H1 (cell line): ENCODE results near the gene CAP2. TPM values are rescaled to one million over a fixed set of nuclear protein-coding genes. Genes with fewer than 3 reads are reported as not detected.
"Not testable (repeated sequence)": the region's sequence is repeated elsewhere in the genome, so short reads cannot be mapped to it uniquely, and the experiment has no call there.

Source experiments
- CTCF ChIA-PET: fragments of 300-600 bp; sonication (Branson Sonifier 250); formaldehyde crosslinking; loops from one replicate; lab custom pipeline; 2021; ENCODE audit not compliant: partially characterized antibody; lab: Charles Lee
- POLR2A ChIA-PET: fragments of 300-600 bp; sonication (Branson Sonifier 250); formaldehyde crosslinking; loops from one replicate; lab custom pipeline; 2021; ENCODE audit warnings: inconsistent platforms; ENCODE audit not compliant: partially characterized antibody; lab: Charles Lee
- DNase-seq, 2 experiments: peaks; one replicate each; pipeline versions ENCODE4 v3.0.0 to v3.0.0-alpha.2; 2010 to 2022; ENCODE audit warnings: low spot score in 2 of 2, low read depth in 1 of 2, mixed read lengths in 1 of 2
- FAIRE-seq: peaks from 2 replicates; lab custom pipeline; 2011; peaks lifted over from hg19 to GRCh38; lab: Jason Lieb, UNC
- H2AFZ ChIP-seq: 2 replicates; pipeline ENCODE4 v1.8.1; 2012; ENCODE audit warnings: low read length, inconsistent platforms
- H2AK5ac ChIP-seq: 2 replicates; pipeline ENCODE4 v1.6.1; 2013; ENCODE audit warnings: low read depth, low read length
- H2BK120ac ChIP-seq: replicated peaks from 2 replicates; pipeline ENCODE3; 2013; ENCODE audit warnings: low read depth, low read length, inconsistent platforms
- H2BK12ac ChIP-seq: 2 replicates; pipeline ENCODE4 v1.6.1; 2013; ENCODE audit warnings: low read depth, low read length
- H2BK15ac ChIP-seq: 2 replicates; pipeline ENCODE4 v1.6.1; 2013; ENCODE audit warnings: low read length
- H2BK20ac ChIP-seq: 2 replicates; pipeline ENCODE4 v1.6.1; 2013; ENCODE audit warnings: low read length
- H2BK5ac ChIP-seq: 2 replicates; pipeline ENCODE4 v1.6.1; 2013; ENCODE audit warnings: low read depth, low read length
- H3K14ac ChIP-seq: 2 replicates; pipeline ENCODE4 v1.6.1; 2013; ENCODE audit warnings: inconsistent platforms; ENCODE audit not compliant: insufficient read length
- H3K18ac ChIP-seq: 2 replicates; pipeline ENCODE4 v1.6.1; 2013; ENCODE audit warnings: low read length; ENCODE audit errors: extremely low read depth
- H3K23ac ChIP-seq: 2 replicates; pipeline ENCODE4 v1.6.1; 2013; ENCODE audit warnings: inconsistent platforms; ENCODE audit not compliant: insufficient read length
- H3K23me2 ChIP-seq: 2 replicates; pipeline ENCODE4 v1.6.1; 2013; ENCODE audit warnings: low read depth, low read length
- H3K27ac ChIP-seq: 2 replicates; pipeline ENCODE4 v1.6.1; 2011; ENCODE audit warnings: low read depth, low read length, inconsistent platforms
- H3K27me3 ChIP-seq, 4 experiments: replicated peaks in 1 of 4; 1 replicate in 1 of 4; 2 replicates in 3 of 4; pipeline versions ENCODE4 v1.6.1 to v1.8.1; 2011 to 2013; ENCODE audit warnings: low read length in 3 of 4, mild to moderate bottlenecking in 3 of 4, inconsistent platforms in 2 of 4, mixed read lengths in 2 of 4, moderate library complexity in 1 of 4; ENCODE audit not compliant: control insufficient read depth in 3 of 4, insufficient read depth in 3 of 4; ENCODE audit errors: extremely low read depth in 1 of 4
- H3K36me3 ChIP-seq, 4 experiments: 2 replicates each; pipeline versions ENCODE4 v1.6.1 to v1.8.1; 2011 to 2013; ENCODE audit warnings: mild to moderate bottlenecking in 4 of 4, low read length in 3 of 4, moderate library complexity in 2 of 4, control low read depth in 1 of 4, inconsistent platforms in 1 of 4; ENCODE audit not compliant: insufficient read depth in 4 of 4, control insufficient read depth in 2 of 4
- H3K4ac ChIP-seq: replicated peaks from 2 replicates; pipeline ENCODE3; 2013; ENCODE audit warnings: low read length, low read depth, mixed read lengths, inconsistent platforms; ENCODE audit not compliant: insufficient read length
- H3K4me1 ChIP-seq, 4 experiments: replicated peaks in 1 of 4; 1 replicate in 1 of 4; 2 replicates in 3 of 4; pipeline versions ENCODE4 v1.6.1 to v1.8.1; 2011 to 2013; ENCODE audit warnings: low read length in 3 of 4, inconsistent platforms in 2 of 4, mixed read lengths in 1 of 4; ENCODE audit not compliant: insufficient read depth in 4 of 4, control insufficient read depth in 3 of 4
- H3K4me2 ChIP-seq, 2 experiments: 2 replicates each; pipeline versions ENCODE4 v1.6.1 to v1.8.1; 2011 to 2013; ENCODE audit warnings: low read depth in 2 of 2, low read length in 2 of 2, control low read depth in 1 of 2, inconsistent platforms in 1 of 2, mild to moderate bottlenecking in 1 of 2; ENCODE audit not compliant: insufficient read depth in 1 of 2
- H3K4me3 ChIP-seq, 4 experiments: fragments of 200-600, 300-600 bp in 1 of 4; sonication (generic), shearing (Covaris generic), sonication (Bioruptor Twin) in 1 of 4; 2 replicates each; pipeline versions ENCODE4 v1.5.1 to v1.8.1; 2011 to 2016; ENCODE audit warnings: low read length in 4 of 4, low read depth in 3 of 4, control low read depth in 2 of 4, inconsistent platforms in 2 of 4, mild to moderate bottlenecking in 2 of 4, mixed read lengths in 1 of 4, moderate library complexity in 1 of 4; ENCODE audit not compliant: insufficient read depth in 2 of 4; ENCODE audit errors: extremely low read depth in 1 of 4
- H3K56ac ChIP-seq: replicated peaks from 2 replicates; pipeline ENCODE3; 2013; ENCODE audit warnings: low read depth, mild to moderate bottlenecking, mixed read lengths, low read length, inconsistent platforms; ENCODE audit not compliant: insufficient read length
- H3K79me1 ChIP-seq: 2 replicates; pipeline ENCODE4 v1.6.1; 2013; ENCODE audit warnings: low read depth, low read length, control low read depth
- H3K79me2 ChIP-seq, 2 experiments: 2 replicates each; pipeline versions ENCODE4 v1.6.1 to v1.8.1; 2012 to 2013; ENCODE audit warnings: low read length in 2 of 2, mild to moderate bottlenecking in 2 of 2, inconsistent platforms in 1 of 2; ENCODE audit not compliant: insufficient read depth in 2 of 2, control insufficient read depth in 1 of 2
- H3K9ac ChIP-seq, 4 experiments: replicated peaks in 1 of 4; 1 replicate in 1 of 4; 2 replicates in 3 of 4; pipeline versions ENCODE4 v1.6.1 to v1.8.1; 2011 to 2013; ENCODE audit warnings: low read depth in 3 of 4, low read length in 3 of 4, control low read depth in 2 of 4, mild to moderate bottlenecking in 2 of 4, moderate library complexity in 2 of 4, inconsistent platforms in 1 of 4; ENCODE audit errors: extremely low read depth in 1 of 4
- H3K9me3 ChIP-seq, 2 experiments: 2 replicates each; pipeline versions ENCODE4 v1.6.1 to v1.8.1; 2012 to 2013; ENCODE audit warnings: mild to moderate bottlenecking in 2 of 2, moderate library complexity in 2 of 2, control low read depth in 1 of 2, inconsistent platforms in 1 of 2, low read depth in 1 of 2, low read length in 1 of 2, mixed read lengths in 1 of 2; ENCODE audit not compliant: insufficient read depth in 2 of 2
- H4K20me1 ChIP-seq, 2 experiments: replicated peaks in 1 of 2; 2 replicates each; pipeline versions ENCODE3 to v1.8.1; 2011 to 2013; ENCODE audit warnings: inconsistent platforms in 2 of 2, low read length in 2 of 2, mild to moderate bottlenecking in 1 of 2; ENCODE audit not compliant: insufficient read depth in 2 of 2, control insufficient read depth in 1 of 2
- H4K5ac ChIP-seq: 2 replicates; pipeline ENCODE4 v1.6.1; 2013; ENCODE audit warnings: low read length, low read depth, mixed read lengths, inconsistent platforms; ENCODE audit not compliant: insufficient read length
- H4K8ac ChIP-seq: 2 replicates; pipeline ENCODE4 v1.8.0; 2013; ENCODE audit warnings: mild to moderate bottlenecking, moderate library complexity, low read length, inconsistent platforms; ENCODE audit not compliant: insufficient read depth; ENCODE audit errors: extremely low read depth
- H4K91ac ChIP-seq: replicated peaks from 2 replicates; pipeline ENCODE3; 2013; ENCODE audit warnings: low read length, mixed read lengths, inconsistent platforms; ENCODE audit not compliant: insufficient read length
- WGBS, 2 experiments: shearing (Covaris generic) in 1 of 2; methylation state at CpG; one replicate each; pipeline versions ENCODE4 v1.1.6 to v1.1.7; 2013 to 2015; ENCODE audit warnings: low lambda C conversion rate in 2 of 2, mixed read lengths in 2 of 2, inconsistent platforms in 1 of 2, low coverage in 1 of 2, missing lambda C conversion rate in 1 of 2; ENCODE audit not compliant: insufficient replicate concordance in 2 of 2, insufficient coverage in 1 of 2, insufficient read length in 1 of 2; ENCODE audit errors: extremely low coverage in 1 of 2, missing lambda C conversion rate in 1 of 2; 5-methylcytosine and 5-hydroxymethylcytosine counted together
- polyA plus RNA-seq, 7 experiments: library from polyadenylated mRNA; depleted of rRNA in 3 of 7; stranded (reverse) in 5 of 7; unstranded in 2 of 7; fragments of >200 nt in 5 of 7; fragments of 200-250 nt in 2 of 7; gene quantifications; 1 replicate in 5 of 7; 2 replicates in 1 of 7; 4 replicates in 1 of 7; pipeline versions ENCODE4 v1.2.1 to v1.2.3, GENCODE V29; 2011 to 2013; ENCODE audit warnings: missing spikeins in 2 of 7, mixed read lengths in 2 of 7
- total RNA-seq: library from RNA; stranded (reverse); fragmentation: NEBNext Ultra II Directional; extraction: Animal tissue kit (Norgen Biotek cat#: 25700); gene quantifications from 2 replicates; pipeline ENCODE4 v1.2.1, GENCODE V29; 2021

The CAP2 gene
- total and polyA plus RNA-seq, 2 of the 8 experiments (the other 6 are each of a cell fraction or from before 2014, with no cell fraction given), result 7.2 to 10.0 TPM

DNA sequence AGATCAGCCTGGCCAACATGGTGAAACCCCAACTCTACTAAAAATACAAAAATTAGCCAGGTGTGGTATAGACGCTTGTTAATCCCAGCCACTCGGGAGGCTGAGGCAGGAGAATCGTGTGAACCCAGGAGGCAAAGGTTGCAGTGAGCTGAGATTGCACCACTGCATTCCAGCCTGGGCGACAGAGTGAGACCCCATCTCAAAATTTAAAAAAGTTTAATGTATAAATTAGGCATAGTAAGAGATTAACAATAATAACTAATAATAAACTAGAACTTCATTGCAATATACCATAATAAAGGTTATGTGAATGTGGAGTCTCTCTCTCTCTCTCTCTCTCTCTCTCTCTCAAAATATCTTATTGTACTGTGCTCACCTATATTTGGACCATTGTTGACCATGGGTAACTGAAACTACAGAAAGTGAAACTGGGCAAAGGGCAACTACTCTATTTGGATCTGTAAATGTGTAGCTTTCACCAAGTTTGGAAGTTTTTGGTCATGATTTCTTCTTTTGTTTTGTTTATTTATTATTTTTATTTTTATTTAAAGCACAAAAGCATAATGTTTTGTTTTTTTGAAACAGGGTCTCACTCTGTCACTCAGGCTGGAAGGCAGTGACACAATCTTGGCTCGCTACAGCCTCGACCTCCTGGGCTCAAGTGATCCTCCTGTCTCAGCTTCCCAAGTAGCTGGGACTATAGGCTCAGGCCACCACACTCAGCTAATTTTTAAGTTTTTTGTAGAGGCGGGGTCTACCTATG is 12.0 kb downstream of the CAP2 start:
- not testable (repeated sequence) for H3K56ac ChIP-seq, H4K91ac ChIP-seq, H4K8ac ChIP-seq, H2BK15ac ChIP-seq, FAIRE-seq, H3K9ac ChIP-seq, H3K79me1 ChIP-seq, H3K18ac ChIP-seq, H3K9me3 ChIP-seq, H2BK120ac ChIP-seq, H3K79me2 ChIP-seq, H4K20me1 ChIP-seq, H2BK5ac ChIP-seq, H3K14ac ChIP-seq, H2BK12ac ChIP-seq, H3K36me3 ChIP-seq, H2BK20ac ChIP-seq, H3K27ac ChIP-seq, H3K4me1 ChIP-seq, H3K27me3 ChIP-seq, H4K5ac ChIP-seq, H3K4ac ChIP-seq, H3K23me2 ChIP-seq, H2AK5ac ChIP-seq, H3K4me3 ChIP-seq, DNase-seq, H2AFZ ChIP-seq, H3K23ac ChIP-seq, H3K4me2 ChIP-seq
- WGBS, 2 experiments, result 94% methylated on average over 7 of the region's 7 CpGs; no CpG with 5 or more reads in 1 of the 2 experiments
- ChIA-PET POLR2A (interaction anchor here (1.1 kb wide), 1 partner anchor 12 kb away, joined by 3 read pairs; the partner anchor contains the start of gene CAP2), CTCF (interaction anchor here (1.1 to 1.2 kb wide), 2 partner anchors 11 to 13 kb away, joined by 3 read pairs; no protein-coding TSS in a partner anchor)
